Endothelial cell of umbilical vein (primary cell): ENCODE data around the gene GLI1. TPM values are rescaled to one million over a fixed set of nuclear protein-coding genes. Genes with fewer than 3 reads are reported as not detected.

Experiments
- BruUV-seq: library from RNA; stranded (reverse); fragments of 400-500 nt; replicated peaks from 2 replicates; lab custom pipeline; 2021; lab: Mats Ljungman, UMichigan
- CTCF ChIA-PET: fragments of 300-600, 350-600 bp; sonication (Branson Sonifier 250); formaldehyde crosslinking; loops from one replicate; lab custom pipeline; 2021; ENCODE audit warnings: antibody characterized with exemption, inconsistent platforms; lab: Charles Lee
- POLR2A ChIA-PET: fragments of 300-600, 350-600 bp; sonication (Branson Sonifier 250); formaldehyde crosslinking; loops from one replicate; lab custom pipeline; 2021; ENCODE audit warnings: antibody characterized with exemption, inconsistent platforms; lab: Charles Lee
- DNase-seq: peaks from one replicate; pipeline ENCODE4 v3.0.0-alpha.2; 2011; ENCODE audit warnings: low read depth, low spot score
- FAIRE-seq: peaks from 2 replicates; lab custom pipeline; 2011; peaks lifted over from hg19 to GRCh38; lab: Jason Lieb, UNC
- H2AFZ ChIP-seq: 2 replicates; pipeline ENCODE4 v1.6.0; 2012; ENCODE audit warnings: low read depth, low read length, control low read depth, inconsistent platforms
- H3K27ac ChIP-seq: 2 replicates; pipeline ENCODE4 v1.5.1; 2011; ENCODE audit warnings: low read depth, mild to moderate bottlenecking, control low read depth, low read length, moderate library complexity; ENCODE audit not compliant: insufficient read depth
- H3K27me3 ChIP-seq, 2 experiments: 2 replicates each; pipeline versions ENCODE4 v1.6.0 to v1.6.1; 2011; ENCODE audit warnings: low read length in 2 of 2, mixed read lengths in 1 of 2; ENCODE audit not compliant: control insufficient read depth in 2 of 2, insufficient read depth in 2 of 2
- H3K36me3 ChIP-seq, 2 experiments: 2 replicates in 1 of 2; 3 replicates in 1 of 2; pipeline ENCODE4 v1.5.1; 2011; ENCODE audit warnings: low read length in 2 of 2, mild to moderate bottlenecking in 1 of 2, moderate library complexity in 1 of 2; ENCODE audit not compliant: control insufficient read depth in 2 of 2, insufficient read depth in 2 of 2; ENCODE audit errors: extremely low read depth in 1 of 2
- H3K4me1 ChIP-seq: 3 replicates; pipeline ENCODE4 v1.5.1; 2011; ENCODE audit warnings: mild to moderate bottlenecking, low read length; ENCODE audit not compliant: control insufficient read depth, insufficient read depth; ENCODE audit errors: extremely low read depth
- H3K4me2 ChIP-seq: 2 replicates; pipeline ENCODE4 v1.6.1; 2011; ENCODE audit warnings: low read length, control low read depth, mixed read lengths; ENCODE audit not compliant: insufficient read depth
- H3K4me3 ChIP-seq, 3 experiments: fragments of 200-600 bp in 1 of 3; sonication (generic), shearing (Covaris generic) in 1 of 3; replicated peaks in 1 of 3; 2 replicates each; pipeline ENCODE4 v1.5.1; 2011 to 2016; ENCODE audit warnings: control low read depth in 3 of 3, low read length in 3 of 3, mild to moderate bottlenecking in 2 of 3, inconsistent platforms in 1 of 3, low read depth in 1 of 3, moderate library complexity in 1 of 3; ENCODE audit not compliant: insufficient read depth in 1 of 3
- H3K79me2 ChIP-seq: 2 replicates; pipeline ENCODE4 v1.6.0; 2012; ENCODE audit warnings: low read length, inconsistent platforms; ENCODE audit not compliant: control insufficient read depth, insufficient read depth
- H3K9ac ChIP-seq: replicated peaks from 2 replicates; pipeline ENCODE3; 2011; ENCODE audit warnings: low read length, control low read depth; ENCODE audit not compliant: insufficient read depth; ENCODE audit errors: extremely low read depth
- H3K9me1 ChIP-seq: replicated peaks from 3 replicates; pipeline ENCODE4 v1.6.0; 2011; ENCODE audit warnings: mild to moderate bottlenecking, low read length; ENCODE audit not compliant: control insufficient read depth, insufficient read depth; ENCODE audit errors: extremely low read depth
- H3K9me3 ChIP-seq: replicated peaks from 2 replicates; pipeline ENCODE4 v1.5.1; 2012; ENCODE audit warnings: low read length, inconsistent platforms; ENCODE audit not compliant: control insufficient read depth, insufficient read depth
- H4K20me1 ChIP-seq: replicated peaks from 2 replicates; pipeline ENCODE3; 2011; ENCODE audit warnings: mild to moderate bottlenecking, low read length; ENCODE audit not compliant: control insufficient read depth, insufficient read depth; ENCODE audit errors: extremely low read depth
- EZH2 ChIP-seq: IDR thresholded peaks from 2 replicates; pipeline ENCODE4 v1.6.1; 2012; ENCODE audit warnings: borderline replicate concordance, low read depth, mild to moderate bottlenecking, moderate library complexity, low read length, inconsistent platforms; ENCODE audit not compliant: severe bottlenecking
- FOS ChIP-seq: IDR thresholded peaks from 2 replicates; pipeline ENCODE4 v1.6.1; 2011; ENCODE audit warnings: mild to moderate bottlenecking, low read length, moderate library complexity, borderline replicate concordance; ENCODE audit not compliant: insufficient read depth
- GATA2 ChIP-seq: IDR thresholded peaks from 2 replicates; pipeline ENCODE4 v1.7.0; 2011; ENCODE audit warnings: low read depth, mild to moderate bottlenecking, moderate library complexity, mixed read lengths, low read length; ENCODE audit not compliant: insufficient read length, insufficient read depth
- JUN ChIP-seq: IDR thresholded peaks from 2 replicates; pipeline ENCODE4 v1.6.1; 2011; ENCODE audit warnings: borderline replicate concordance, low read depth; ENCODE audit not compliant: insufficient read length, insufficient read depth
- POLR2A ChIP-seq: IDR thresholded peaks from 2 replicates; pipeline ENCODE4 v1.6.1; 2012; ENCODE audit warnings: low read depth, mild to moderate bottlenecking, control low read depth, low read length
- POLR2AphosphoS5 ChIP-seq: IDR thresholded peaks from 2 replicates; pipeline ENCODE4 v1.6.1; 2012; ENCODE audit warnings: low read depth, mild to moderate bottlenecking, control low read depth, low read length, moderate library complexity; ENCODE audit not compliant: insufficient read depth
- dilution Hi-C: fragments of 300-500 bp; cut with MboI; formaldehyde crosslinking; loops from one replicate; pipeline ENCODE4 v1.15.0; 2019; ENCODE audit warnings: low sequenced_read_pairs; ENCODE audit not compliant: extremely low pct_ligation_motif_present
- intact Hi-C: fragments of 100-400 bp; cut with micrococcal nuclease; formaldehyde crosslinking; loops from one replicate; pipeline ENCODE4 v1.10.0; 2022
- polyA plus RNA-seq, 4 experiments: library from polyadenylated mRNA; depleted of rRNA in 3 of 4; stranded (reverse) in 3 of 4; unstranded in 1 of 4; fragments of >200 nt; gene quantifications; 2 replicates each; pipeline versions ENCODE4 v1.2.1 to v1.2.3, GENCODE V29; 2011 to 2012; ENCODE audit warnings: missing spikeins in 1 of 4
- total RNA-seq: library from RNA; stranded (reverse); gene quantifications from 2 replicates; pipeline ENCODE4 v1.2.3, GENCODE V29; 2021
- TF ChIP-seq, protein P1 (sequence below), 2 donors: IDR thresholded peaks; 1 replicate in 1 of 2; 2 replicates in 1 of 2; pipeline ENCODE4 v1.5.1; 2011; ENCODE audit warnings: low read length in 2 of 2, mild to moderate bottlenecking in 2 of 2, moderate library complexity in 2 of 2, control low read depth in 1 of 2, inconsistent platforms in 1 of 2, low read depth in 1 of 2; ENCODE audit not compliant: insufficient read depth in 1 of 2; ENCODE audit errors: extremely low read depth in 1 of 2

The GLI1 gene
- total and polyA plus RNA-seq, 2 donors (not counting 3 experiments of a cell fraction or from before 2014, with no cell fraction given): 0.10 to 0.29 TPM

DNA sequence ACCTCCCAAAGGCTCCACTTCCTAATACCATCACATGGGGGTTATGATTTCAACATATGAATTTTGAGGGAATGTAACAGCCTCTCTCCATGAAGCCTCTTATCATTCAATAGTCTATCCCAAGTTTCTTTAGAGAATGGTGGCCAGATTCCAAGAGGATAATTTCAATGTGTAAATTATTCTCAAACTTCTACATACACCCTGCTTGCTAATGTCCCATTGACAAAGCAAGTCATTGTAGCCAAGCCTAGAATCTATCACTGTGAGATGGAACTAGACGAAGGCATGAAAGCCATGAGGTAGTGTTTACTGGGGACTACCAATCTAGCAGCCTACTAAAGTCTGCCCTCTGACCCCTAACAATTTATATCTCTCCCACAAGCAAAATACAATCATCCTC is 21.2 kb upstream of the GLI1 start:
- no peaks in the 10 kb centered on the region for H3K79me2 ChIP-seq
- ChIA-PET CTCF (interaction anchor here (2.0 kb wide), 1 partner anchor 14 kb away, joined by 10 read pairs; no protein-coding TSS in a partner anchor), POLR2A (no interaction called here)
- intact Hi-C loops: no loop called here
- H3K9me1 ChIP-seq: no peaks in the 10 kb centered on the region
- H3K27me3 ChIP-seq: peaks cover 0 to 2% of the 10 kb centered on the region in 2 experiments
- H4K20me1 ChIP-seq: no peaks in the 10 kb centered on the region
- no peaks in the 10 kb centered on the region for H3K36me3 ChIP-seq
- DNase-seq (no peak), FAIRE-seq (no peak)
- H3K4me1 ChIP-seq: no peaks in the 10 kb centered on the region
- no peak overlapping the region for H3K27ac ChIP-seq
- no peak for TF ChIP-seq JUN
- TF ChIP-seq, protein P1, sequence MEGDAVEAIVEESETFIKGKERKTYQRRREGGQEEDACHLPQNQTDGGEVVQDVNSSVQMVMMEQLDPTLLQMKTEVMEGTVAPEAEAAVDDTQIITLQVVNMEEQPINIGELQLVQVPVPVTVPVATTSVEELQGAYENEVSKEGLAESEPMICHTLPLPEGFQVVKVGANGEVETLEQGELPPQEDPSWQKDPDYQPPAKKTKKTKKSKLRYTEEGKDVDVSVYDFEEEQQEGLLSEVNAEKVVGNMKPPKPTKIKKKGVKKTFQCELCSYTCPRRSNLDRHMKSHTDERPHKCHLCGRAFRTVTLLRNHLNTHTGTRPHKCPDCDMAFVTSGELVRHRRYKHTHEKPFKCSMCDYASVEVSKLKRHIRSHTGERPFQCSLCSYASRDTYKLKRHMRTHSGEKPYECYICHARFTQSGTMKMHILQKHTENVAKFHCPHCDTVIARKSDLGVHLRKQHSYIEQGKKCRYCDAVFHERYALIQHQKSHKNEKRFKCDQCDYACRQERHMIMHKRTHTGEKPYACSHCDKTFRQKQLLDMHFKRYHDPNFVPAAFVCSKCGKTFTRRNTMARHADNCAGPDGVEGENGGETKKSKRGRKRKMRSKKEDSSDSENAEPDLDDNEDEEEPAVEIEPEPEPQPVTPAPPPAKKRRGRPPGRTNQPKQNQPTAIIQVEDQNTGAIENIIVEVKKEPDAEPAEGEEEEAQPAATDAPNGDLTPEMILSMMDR (IDR thresholded peaks at IDR 0.05; ENCODE audit: extremely low read depth in 1 of 2, insufficient read depth in 1 of 2, low read depth in 1 of 2, low read length in 2 of 2): no peak
- TF ChIP-seq POLR2A: no peak
- TF ChIP-seq EZH2: no peak
- no peak for TF ChIP-seq POLR2AphosphoS5
- no peak for TF ChIP-seq FOS
- TF ChIP-seq GATA2: no peak
- no peaks in the 10 kb centered on the region for H3K9me3 ChIP-seq
- H3K4me2 ChIP-seq: no peak overlapping the region
- dilution Hi-C loops: no loop called here
- no TSS peak for BruUV-seq
- no peak overlapping the region for H3K4me3 ChIP-seq
- no peak overlapping the region for H2AFZ ChIP-seq
- H3K9ac ChIP-seq: no peak overlapping the region
